ENCODE results near the gene ICOSLG.
"Not testable (repeated sequence)": the region's sequence is repeated elsewhere in the genome, so short reads cannot be mapped to it uniquely, and the experiment has no call there.

DNA sequence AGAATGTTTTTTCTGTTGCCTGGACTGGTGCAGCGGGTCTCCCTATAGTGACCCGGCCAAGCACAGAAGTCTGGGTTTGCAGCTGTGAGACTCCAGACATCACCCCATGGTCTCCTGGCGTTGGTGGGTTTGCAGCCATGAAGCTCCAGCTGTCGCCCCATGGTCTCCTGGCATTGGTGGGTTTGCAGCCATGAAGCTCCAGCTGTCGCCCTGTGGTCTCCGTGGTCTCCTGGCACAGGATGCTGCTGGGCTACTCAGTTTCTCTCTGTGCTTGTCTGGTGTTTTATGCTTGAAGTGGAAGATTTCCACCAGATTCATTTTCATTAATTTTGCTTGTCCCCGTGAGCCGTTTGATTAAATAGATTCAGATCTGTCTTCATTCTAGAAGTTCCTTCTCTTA lies 58.5 kb downstream of the ICOSLG start:
- not testable (repeated sequence) for TF ChIP-seq CTCF (IDR thresholded peaks at IDR 0.05; ENCODE audit: insufficient read depth, low read length, poor library complexity, severe bottlenecking); EZH2phosphoT487 (conservative IDR thresholded peaks at IDR 0.05; ENCODE audit: low read length)
